Fibroblast of pulmonary artery (primary cell): ENCODE results near the gene KSR2.
"Not testable (repeated sequence)": the region's sequence is repeated elsewhere in the genome, so short reads cannot be mapped to it uniquely, and the experiment has no call there.

Experiments
- DNase-seq: peaks from one replicate; pipeline ENCODE4 v3.0.0-alpha.2; 2010; ENCODE audit warnings: low read depth
- H3K4me3 ChIP-seq: replicated peaks from 2 replicates; pipeline ENCODE4 v1.5.1; 2011; ENCODE audit warnings: low read depth, mild to moderate bottlenecking, control low read depth, low read length, moderate library complexity
- TF ChIP-seq, protein P1 (sequence below): IDR thresholded peaks from 2 replicates; pipeline ENCODE4 v1.5.1; 2011; ENCODE audit warnings: mild to moderate bottlenecking, control low read depth, low read length, inconsistent platforms; ENCODE audit errors: missing control alignments

KSR2 gene

DNA sequence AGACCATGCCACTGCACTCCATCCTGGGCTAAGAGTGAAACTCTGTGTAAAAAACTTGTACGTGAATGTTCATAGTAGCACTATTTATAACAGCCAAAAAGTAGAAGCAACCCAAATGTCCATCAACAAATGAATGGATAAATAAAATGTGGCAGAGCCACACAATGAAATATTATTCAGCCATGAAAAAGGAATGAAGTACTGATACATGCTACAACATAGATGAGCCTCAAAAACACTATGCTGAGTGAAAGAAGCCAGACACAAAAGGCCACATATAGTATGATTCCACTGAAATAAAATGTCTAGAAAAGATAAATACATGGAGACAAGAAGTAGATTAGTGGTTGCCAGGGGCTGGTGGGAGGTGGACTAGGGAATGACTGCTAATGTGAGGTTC, 72.8 kb downstream of the KSR2 start:
- no peak for DNase-seq
- H3K4me3 ChIP-seq = no peak overlapping the region
- TF ChIP-seq, protein P1, sequence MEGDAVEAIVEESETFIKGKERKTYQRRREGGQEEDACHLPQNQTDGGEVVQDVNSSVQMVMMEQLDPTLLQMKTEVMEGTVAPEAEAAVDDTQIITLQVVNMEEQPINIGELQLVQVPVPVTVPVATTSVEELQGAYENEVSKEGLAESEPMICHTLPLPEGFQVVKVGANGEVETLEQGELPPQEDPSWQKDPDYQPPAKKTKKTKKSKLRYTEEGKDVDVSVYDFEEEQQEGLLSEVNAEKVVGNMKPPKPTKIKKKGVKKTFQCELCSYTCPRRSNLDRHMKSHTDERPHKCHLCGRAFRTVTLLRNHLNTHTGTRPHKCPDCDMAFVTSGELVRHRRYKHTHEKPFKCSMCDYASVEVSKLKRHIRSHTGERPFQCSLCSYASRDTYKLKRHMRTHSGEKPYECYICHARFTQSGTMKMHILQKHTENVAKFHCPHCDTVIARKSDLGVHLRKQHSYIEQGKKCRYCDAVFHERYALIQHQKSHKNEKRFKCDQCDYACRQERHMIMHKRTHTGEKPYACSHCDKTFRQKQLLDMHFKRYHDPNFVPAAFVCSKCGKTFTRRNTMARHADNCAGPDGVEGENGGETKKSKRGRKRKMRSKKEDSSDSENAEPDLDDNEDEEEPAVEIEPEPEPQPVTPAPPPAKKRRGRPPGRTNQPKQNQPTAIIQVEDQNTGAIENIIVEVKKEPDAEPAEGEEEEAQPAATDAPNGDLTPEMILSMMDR = no peak

DNA sequence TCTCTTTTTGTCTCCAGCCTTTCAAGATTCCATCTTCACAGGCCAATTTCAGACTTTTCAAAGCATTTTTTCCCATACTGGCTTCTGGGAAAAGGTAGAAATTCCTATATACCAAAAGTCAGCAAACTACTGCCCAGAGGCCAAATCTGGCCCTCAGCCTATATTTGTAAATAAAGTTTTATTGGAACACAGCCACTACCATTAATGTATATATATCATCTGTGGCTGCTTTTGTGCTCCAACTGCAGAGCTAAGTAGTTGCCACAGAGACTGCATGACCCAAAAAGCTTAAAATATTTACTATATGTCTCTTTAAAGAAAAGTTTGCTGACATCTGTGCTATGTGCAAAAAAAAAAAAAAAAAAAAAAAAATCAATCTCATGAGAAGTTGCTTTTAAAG, 76.3 kb downstream of the KSR2 start:
- TF ChIP-seq, protein P1 = no peak
- no peak overlapping the region for H3K4me3 ChIP-seq
- DNase-seq = no peak

DNA sequence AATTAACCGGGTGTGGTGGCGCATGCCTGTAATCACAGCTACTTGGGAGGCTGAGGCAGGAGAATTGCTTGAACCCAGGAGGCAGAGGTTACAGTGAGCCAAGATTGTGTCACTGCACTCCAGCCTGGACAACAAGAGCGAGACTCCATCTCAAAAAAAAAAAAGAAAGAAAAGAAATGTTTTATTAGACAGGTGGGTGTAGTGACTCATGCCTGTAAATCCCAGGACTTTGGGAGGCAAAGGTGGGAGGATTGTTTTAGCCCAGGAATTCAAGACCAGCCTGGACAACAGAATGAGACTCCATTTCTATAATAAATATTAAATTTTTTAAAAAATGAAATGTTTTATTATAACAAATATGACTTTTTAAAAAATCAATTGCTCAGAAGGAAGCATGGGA, 77.5 kb downstream of the KSR2 start:
- DNase-seq, H3K4me3 ChIP-seq: not testable (repeated sequence)

DNA sequence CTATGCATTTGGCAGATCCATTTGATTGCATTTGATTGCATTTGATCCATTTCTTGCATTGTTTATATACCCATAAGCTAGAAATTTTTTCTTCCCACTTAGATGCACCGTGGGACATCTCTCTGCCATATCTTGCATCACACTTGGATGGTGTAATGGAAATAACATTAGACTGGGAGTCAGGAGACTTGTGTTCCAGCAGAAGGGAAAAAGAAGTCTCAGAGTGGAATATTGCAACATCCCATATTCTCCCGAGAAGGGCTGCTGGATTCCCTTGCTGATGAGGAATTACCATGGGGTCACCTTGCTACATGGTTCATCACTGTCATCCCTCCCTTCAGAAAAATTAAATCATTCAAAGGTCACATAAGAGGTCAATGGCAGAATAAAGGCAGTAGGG, 78.1 kb downstream of the KSR2 start:
- no peak for DNase-seq
- TF ChIP-seq, protein P1 = no peak
- no peak overlapping the region for H3K4me3 ChIP-seq

DNA sequence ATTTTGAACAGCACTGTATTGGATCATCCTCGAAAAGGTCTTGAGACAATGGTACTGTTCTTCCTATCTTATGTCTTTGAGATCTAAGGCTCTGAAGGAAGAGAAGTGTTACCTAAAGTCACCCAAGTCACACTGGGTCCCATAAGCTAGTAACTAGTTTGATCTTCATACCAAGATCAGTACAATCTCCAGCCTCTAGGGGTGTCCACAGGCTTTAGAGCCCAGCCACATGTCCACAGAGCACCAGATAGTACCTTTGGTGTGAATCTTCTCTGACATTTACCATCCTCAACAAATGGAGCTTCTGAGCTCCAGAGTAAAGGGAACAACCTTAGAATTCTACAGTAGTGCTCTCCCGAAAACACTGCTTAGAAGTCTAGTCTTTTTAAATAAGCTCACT, 78.7 kb downstream of the KSR2 start:
- no peak overlapping the region for H3K4me3 ChIP-seq
- TF ChIP-seq, protein P1 = no peak
- no peak for DNase-seq

DNA sequence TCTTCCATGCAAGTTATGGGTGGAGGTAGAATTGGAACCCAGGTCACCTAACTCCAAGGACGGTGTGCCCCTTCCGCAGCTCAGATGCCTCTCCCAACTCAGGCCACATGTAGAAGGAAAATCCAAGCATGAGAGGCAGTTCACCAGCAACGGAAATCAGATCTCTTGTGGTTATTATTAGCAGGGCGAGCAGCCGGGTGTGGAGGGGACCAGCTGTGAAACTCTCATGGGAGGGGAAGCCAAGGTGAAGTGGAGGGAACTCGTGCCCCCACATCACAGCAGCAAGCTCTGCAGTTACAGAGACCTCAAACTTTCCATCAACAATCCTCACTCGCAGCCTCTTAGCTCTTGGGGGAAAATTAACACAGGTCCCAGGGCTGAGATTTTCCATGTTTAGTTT, 79.7 kb downstream of the KSR2 start:
- no peak for DNase-seq
- TF ChIP-seq, protein P1 = no peak
- no peak overlapping the region for H3K4me3 ChIP-seq

DNA sequence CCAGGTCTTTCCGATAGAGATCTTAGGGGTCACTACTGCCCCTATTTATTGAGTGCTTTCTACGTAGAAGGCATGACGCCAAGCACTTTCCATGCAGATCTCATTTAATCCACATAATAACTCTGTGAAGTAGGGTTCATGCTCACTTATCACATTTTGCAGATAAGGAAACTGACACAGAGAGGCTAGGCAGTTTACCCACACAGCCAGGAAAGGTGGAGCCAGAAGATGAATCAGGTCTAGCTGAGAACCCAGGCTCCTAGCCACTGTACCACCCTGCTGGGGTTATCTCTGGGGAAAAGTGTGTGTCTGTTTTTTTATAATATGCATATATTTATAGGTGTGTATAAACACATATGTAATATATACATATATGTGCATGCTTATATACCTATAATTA, 83.6 kb downstream of the KSR2 start:
- H3K4me3 ChIP-seq = no peak overlapping the region
- DNase-seq = no peak
- TF ChIP-seq, protein P1 = no peak

DNA sequence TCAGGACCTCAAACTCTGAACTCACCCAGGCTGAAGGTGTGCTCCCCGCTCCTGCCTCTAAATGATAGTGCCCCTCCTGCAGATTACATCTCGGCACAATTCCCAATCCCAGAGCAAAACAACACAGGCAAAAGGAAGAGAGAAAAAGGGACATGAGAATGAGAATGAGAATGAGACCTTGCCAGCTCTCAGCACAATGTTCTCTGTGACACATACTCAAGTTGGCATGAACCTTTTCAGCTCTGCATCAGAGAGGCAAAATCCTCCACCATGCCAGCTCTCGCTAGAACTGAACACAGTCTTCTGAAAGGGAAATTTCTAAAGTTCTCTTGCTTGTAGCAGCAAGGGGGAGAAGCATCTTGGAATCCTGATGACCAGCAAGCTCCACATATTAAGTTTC, 84.6 kb downstream of the KSR2 start:
- TF ChIP-seq, protein P1 = no peak
- DNase-seq = no peak

More for the DNA sequence above, 84.6 kb downstream of the KSR2 start:
- H3K4me3 ChIP-seq = no peak overlapping the region
